ENCODE results near the gene STAG3. TPM values are rescaled to one million over a fixed set of nuclear protein-coding genes. Genes with fewer than 3 reads are reported as not detected.

The STAG3 gene
- total and polyA plus RNA-seq, 9 of the 15 experiments (the other 6 are each of a cell fraction or from before 2014, with no cell fraction given), result 0.54 to 2.5 (median 1.7) TPM

GRCh38 chr7:100167912-100168323 lies 9.8 kb upstream of the STAG3 start (continued):
- peak; percentile 97 for TF ChIP-seq SMAD4 (CRISPR knock-in tag; conservative IDR thresholded peaks at IDR 0.05)
- TF ChIP-seq CXXC5 (CRISPR knock-in tag; IDR thresholded peaks at IDR 0.05), result peak; percentile 79
- TF ChIP-seq MBD2 (IDR thresholded peaks at IDR 0.05; ENCODE audit: borderline replicate concordance, low read depth), result peak; percentile 49; the same call in 1 of the 2 replicates
- TF ChIP-seq ZFPM2 (CRISPR knock-in tag; IDR thresholded peaks at IDR 0.05), result no peak
- no peak for TF ChIP-seq CHD1 (IDR thresholded peaks at IDR 0.05; ENCODE audit: low read length)
- TF ChIP-seq SUPT5H (IDR thresholded peaks at IDR 0.05), result 0 out of 2 replicates have a peak, but pooled peaks have one; percentile 21
- no peak for TF ChIP-seq PHB (CRISPR knock-in tag; IDR thresholded peaks at IDR 0.05)
- TF ChIP-seq ZKSCAN1 (IDR thresholded peaks at IDR 0.05; ENCODE audit: low read depth, low read length), result no peak
- TF ChIP-seq RFX1 (IDR thresholded peaks at IDR 0.05), result no peak
- TF ChIP-seq HDAC8 (tag; IDR thresholded peaks at IDR 0.05), result no peak
- no peak for TF ChIP-seq ZNF282 (CRISPR knock-in tag; IDR thresholded peaks at IDR 0.05)
- TF ChIP-seq TCF7 (IDR thresholded peaks at IDR 0.05; ENCODE audit: borderline replicate concordance), result no peak
- TF ChIP-seq CHCHD3 (CRISPR knock-in tag; IDR thresholded peaks at IDR 0.05), result no peak
- no peak for TF ChIP-seq SPI1 (IDR thresholded peaks at IDR 0.05; ENCODE audit: borderline replicate concordance, low read depth, low read length)
- no peak for TF ChIP-seq STAT6 (CRISPR knock-in tag; IDR thresholded peaks at IDR 0.05)
- no peak for TF ChIP-seq NCOA6 (IDR thresholded peaks at IDR 0.05)
- TF ChIP-seq ZNF274 (IDR thresholded peaks at IDR 0.05; ENCODE audit: borderline replicate concordance, low read depth, low read length), result no peak
- peak; percentile 5 for TF ChIP-seq RBM39 (optimal IDR thresholded peaks at IDR 0.05; ENCODE audit: low read depth, low read length)
- no peak for TF ChIP-seq ZC3H8 (IDR thresholded peaks at IDR 0.05)
- peak; percentile 71 for TF ChIP-seq GATA2 (CRISPR knock-in tag; IDR thresholded peaks at IDR 0.05)
- peak; percentile 95 for TF ChIP-seq BRD9 (IDR thresholded peaks at IDR 0.05; ENCODE audit: low read depth, partially characterized antibody)
- TF ChIP-seq ZNF280A (IDR thresholded peaks at IDR 0.05; ENCODE audit: low read depth, partially characterized antibody), result no peak
- no peak for TF ChIP-seq RHOXF2B (CRISPR knock-in tag; conservative IDR thresholded peaks at IDR 0.05)
- no peak for TF ChIP-seq RBFOX2 (IDR thresholded peaks at IDR 0.05; ENCODE audit: low read depth, low read length)
- 0 out of 2 replicates have a peak, but pooled peaks have one; percentile 10 for TF ChIP-seq ZBTB7A (IDR thresholded peaks at IDR 0.05; ENCODE audit: borderline replicate concordance, control insufficient read depth, low read depth, low read length)
- no peak for TF ChIP-seq E2F1 (CRISPR knock-in tag; IDR thresholded peaks at IDR 0.05)
- no peak for TF ChIP-seq HCFC1 (IDR thresholded peaks at IDR 0.05; ENCODE audit: low read depth, low read length)
- no peak for TF ChIP-seq NUFIP1 (IDR thresholded peaks at IDR 0.05; ENCODE audit: partially characterized antibody)
- peak; percentile 89; the same call in 1 of the 2 replicates for TF ChIP-seq MCM3 (IDR thresholded peaks at IDR 0.05)

Measured in K562 (cell line).